Astrocyte (in vitro differentiated cells and primary cell): ENCODE data around the gene MMP10. TPM values are rescaled to one million over a fixed set of nuclear protein-coding genes. Genes with fewer than 3 reads are reported as not detected.

Experiments
- DNase-seq: peaks from one replicate; pipeline ENCODE4 v3.0.0-alpha.2; 2010; ENCODE audit warnings: low read depth
- FAIRE-seq: peaks from 2 replicates; lab custom pipeline; 2011; peaks lifted over from hg19 to GRCh38; lab: Jason Lieb, UNC
- H2AFZ ChIP-seq: 2 replicates; pipeline ENCODE4 v1.6.0; 2012; ENCODE audit warnings: low read depth, low read length, inconsistent platforms
- H3K27ac ChIP-seq: 2 replicates; pipeline ENCODE4 v1.5.1; 2011; ENCODE audit warnings: low read depth, low read length, inconsistent platforms
- H3K27me3 ChIP-seq: 2 replicates; pipeline ENCODE4 v1.6.0; 2011; ENCODE audit warnings: low read length, inconsistent platforms; ENCODE audit not compliant: insufficient read depth
- H3K36me3 ChIP-seq: 2 replicates; pipeline ENCODE4 v1.5.1; 2011; ENCODE audit warnings: low read length, inconsistent platforms; ENCODE audit not compliant: insufficient read depth
- H3K4me1 ChIP-seq: 2 replicates; pipeline ENCODE4 v1.5.1; 2011; ENCODE audit warnings: low read length, inconsistent platforms; ENCODE audit not compliant: insufficient read depth
- H3K4me2 ChIP-seq: 2 replicates; pipeline ENCODE4 v1.6.0; 2012; ENCODE audit warnings: low read length, inconsistent platforms
- H3K4me3 ChIP-seq: 2 replicates; pipeline ENCODE4 v1.5.1; 2011; ENCODE audit warnings: low read depth, mild to moderate bottlenecking, low read length, inconsistent platforms; ENCODE audit not compliant: insufficient read depth
- H3K79me2 ChIP-seq: 2 replicates; pipeline ENCODE4 v1.6.0; 2012; ENCODE audit warnings: mild to moderate bottlenecking, low read length, inconsistent platforms; ENCODE audit not compliant: insufficient read depth
- H3K9ac ChIP-seq: 2 replicates; pipeline ENCODE4 v1.6.0; 2012; ENCODE audit warnings: mild to moderate bottlenecking, low read length, inconsistent platforms
- H3K9me3 ChIP-seq: 2 replicates; pipeline ENCODE4 v1.5.1; 2012; ENCODE audit warnings: low read depth, mild to moderate bottlenecking, low read length, inconsistent platforms; ENCODE audit not compliant: insufficient read depth
- H4K20me1 ChIP-seq: 2 replicates; pipeline ENCODE4 v1.6.0; 2012; ENCODE audit warnings: low read length, inconsistent platforms; ENCODE audit not compliant: insufficient read depth
- H3K27ac Mint-ChIP-seq: one replicate; pipeline ENCODE4 v1.8.0; 2021; ENCODE audit warnings: mild to moderate bottlenecking, mixed read lengths; ENCODE audit not compliant: unreplicated experiment
- H3K27me3 Mint-ChIP-seq: one replicate; pipeline ENCODE4 v1.8.0; 2021; ENCODE audit warnings: low read depth, mixed read lengths; ENCODE audit not compliant: unreplicated experiment
- H3K36me3 Mint-ChIP-seq: one replicate; pipeline ENCODE4 v1.8.0; 2021; ENCODE audit warnings: low read depth, mixed read lengths; ENCODE audit not compliant: unreplicated experiment
- H3K4me1 Mint-ChIP-seq: one replicate; pipeline ENCODE4 v1.8.0; 2021; ENCODE audit warnings: low read depth, mixed read lengths; ENCODE audit not compliant: unreplicated experiment
- H3K4me3 Mint-ChIP-seq: one replicate; pipeline ENCODE4 v1.8.0; 2021; ENCODE audit warnings: mild to moderate bottlenecking, moderate library complexity, mixed read lengths; ENCODE audit not compliant: unreplicated experiment
- H3K9me3 Mint-ChIP-seq: one replicate; pipeline ENCODE4 v1.8.0; 2021; ENCODE audit warnings: mild to moderate bottlenecking, mixed read lengths; ENCODE audit not compliant: unreplicated experiment
- EZH2 ChIP-seq: IDR thresholded peaks from 2 replicates; pipeline ENCODE4 v1.6.1; 2012; ENCODE audit warnings: mild to moderate bottlenecking, low read length, inconsistent platforms; ENCODE audit not compliant: insufficient read depth
- total RNA-seq: library from RNA; stranded (reverse); gene quantifications from 2 replicates; pipeline ENCODE4 v1.2.1, GENCODE V29; 2021
- TF ChIP-seq, protein P1 (sequence below): IDR thresholded peaks from 2 replicates; pipeline ENCODE4 v1.5.1; 2011; ENCODE audit warnings: low read depth, mild to moderate bottlenecking, inconsistent platforms, low read length, moderate library complexity; ENCODE audit not compliant: insufficient read depth

Gene MMP10
- total RNA-seq, 1 donor from 2014 or later: 1.1 TPM

DNA sequence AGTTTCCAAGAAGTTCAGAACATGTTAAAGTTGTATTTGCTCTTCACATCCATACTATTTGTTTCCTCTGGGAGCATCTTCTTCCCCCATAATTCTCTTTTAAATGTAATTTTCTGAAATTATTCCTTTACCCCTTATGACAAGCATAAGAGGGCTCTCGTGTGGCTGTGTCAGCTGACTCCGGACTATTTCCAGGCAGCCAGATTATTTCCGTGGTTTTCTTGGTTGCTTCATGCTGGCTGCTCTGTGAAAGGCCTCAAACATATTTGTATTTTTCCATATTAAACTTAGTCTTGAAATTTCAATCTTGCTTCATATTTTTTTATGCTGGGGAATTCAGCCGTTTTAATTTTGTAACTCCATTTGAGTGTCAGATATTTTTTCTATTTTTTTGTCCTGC lies 20.3 kb upstream of the MMP10 start:
- no peaks in the 10 kb centered on the region for H3K9me3 Mint-ChIP-seq
- no peak overlapping the region for H3K27ac ChIP-seq
- FAIRE-seq (no peak), DNase-seq (no peak)
- TF ChIP-seq EZH2: no peak
- TF ChIP-seq, protein P1, sequence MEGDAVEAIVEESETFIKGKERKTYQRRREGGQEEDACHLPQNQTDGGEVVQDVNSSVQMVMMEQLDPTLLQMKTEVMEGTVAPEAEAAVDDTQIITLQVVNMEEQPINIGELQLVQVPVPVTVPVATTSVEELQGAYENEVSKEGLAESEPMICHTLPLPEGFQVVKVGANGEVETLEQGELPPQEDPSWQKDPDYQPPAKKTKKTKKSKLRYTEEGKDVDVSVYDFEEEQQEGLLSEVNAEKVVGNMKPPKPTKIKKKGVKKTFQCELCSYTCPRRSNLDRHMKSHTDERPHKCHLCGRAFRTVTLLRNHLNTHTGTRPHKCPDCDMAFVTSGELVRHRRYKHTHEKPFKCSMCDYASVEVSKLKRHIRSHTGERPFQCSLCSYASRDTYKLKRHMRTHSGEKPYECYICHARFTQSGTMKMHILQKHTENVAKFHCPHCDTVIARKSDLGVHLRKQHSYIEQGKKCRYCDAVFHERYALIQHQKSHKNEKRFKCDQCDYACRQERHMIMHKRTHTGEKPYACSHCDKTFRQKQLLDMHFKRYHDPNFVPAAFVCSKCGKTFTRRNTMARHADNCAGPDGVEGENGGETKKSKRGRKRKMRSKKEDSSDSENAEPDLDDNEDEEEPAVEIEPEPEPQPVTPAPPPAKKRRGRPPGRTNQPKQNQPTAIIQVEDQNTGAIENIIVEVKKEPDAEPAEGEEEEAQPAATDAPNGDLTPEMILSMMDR: no peak
- H3K27ac Mint-ChIP-seq: peak overlapping the region; percentile 73
- H3K79me2 ChIP-seq: no peaks in the 10 kb centered on the region
- H3K27me3 ChIP-seq: no peaks in the 10 kb centered on the region
- H4K20me1 ChIP-seq: no peaks in the 10 kb centered on the region
- H3K36me3 ChIP-seq: no peaks in the 10 kb centered on the region
- H3K9ac ChIP-seq: no peak overlapping the region
- H3K4me3 Mint-ChIP-seq: no peak overlapping the region
- H3K4me2 ChIP-seq: no peak overlapping the region
- H3K4me3 ChIP-seq: no peak overlapping the region
- H3K4me1 ChIP-seq: peaks cover 9% of the 10 kb centered on the region
- peaks cover 13% of the 10 kb centered on the region for H3K4me1 Mint-ChIP-seq
- H3K36me3 Mint-ChIP-seq: no peaks in the 10 kb centered on the region
- H2AFZ ChIP-seq: no peak overlapping the region
- no peaks in the 10 kb centered on the region for H3K27me3 Mint-ChIP-seq
- H3K9me3 ChIP-seq: no peaks in the 10 kb centered on the region

- H3K27me3 ChIP-seq: no peaks in the 10 kb centered on the region
- Mint-ChIP-seq H3K27ac (no peak overlapping the region), H3K36me3 (no peaks in the 10 kb centered on the region), H3K27me3 (no peaks in the 10 kb centered on the region), H3K4me1 (peaks cover 12% of the 10 kb centered on the region), H3K4me3 (no peak overlapping the region), H3K9me3 (no peaks in the 10 kb centered on the region)
- H3K27ac ChIP-seq: no peak overlapping the region
- no peak overlapping the region for H3K9ac ChIP-seq
- H3K79me2 ChIP-seq: no peaks in the 10 kb centered on the region
- no peaks in the 10 kb centered on the region for H3K9me3 ChIP-seq
- no peak overlapping the region for H3K4me2 ChIP-seq
- no peaks in the 10 kb centered on the region for H4K20me1 ChIP-seq
- FAIRE-seq (no peak), DNase-seq (no peak)
- H2AFZ ChIP-seq: no peak overlapping the region
- TF ChIP-seq EZH2: no peak
- TF ChIP-seq, protein P1: no peak
- H3K4me3 ChIP-seq: no peak overlapping the region
- no peaks in the 10 kb centered on the region for H3K36me3 ChIP-seq
- peaks cover 9% of the 10 kb centered on the region for H3K4me1 ChIP-seq
These were observed 19.4 kb upstream of the MMP10 start for GRCh38 chr11:102799681-102800340.
